Dermis microvascular lymphatic vessel endothelial cell (primary cell): ENCODE data around the gene EME2. TPM values are rescaled to one million over a fixed set of nuclear protein-coding genes. Genes with fewer than 3 reads are reported as not detected.
"Not testable (repeated sequence)": the region's sequence is repeated elsewhere in the genome, so short reads cannot be mapped to it uniquely, and the experiment has no call there.

Experiments used
- DNase-seq, 2 donors: peaks; one replicate each; pipeline versions ENCODE4 v3.0.0 to v3.0.0-alpha.2; 2010; ENCODE audit warnings: low read depth in 2 of 2
- total RNA-seq: library from RNA; depleted of rRNA; stranded (reverse); fragments of >200 nt; gene quantifications from 2 replicates; pipeline ENCODE4 v1.2.1, GENCODE V29; 2014

EME2 gene
- total RNA-seq, 1 donor from 2014 or later = 2.6 TPM

DNA sequence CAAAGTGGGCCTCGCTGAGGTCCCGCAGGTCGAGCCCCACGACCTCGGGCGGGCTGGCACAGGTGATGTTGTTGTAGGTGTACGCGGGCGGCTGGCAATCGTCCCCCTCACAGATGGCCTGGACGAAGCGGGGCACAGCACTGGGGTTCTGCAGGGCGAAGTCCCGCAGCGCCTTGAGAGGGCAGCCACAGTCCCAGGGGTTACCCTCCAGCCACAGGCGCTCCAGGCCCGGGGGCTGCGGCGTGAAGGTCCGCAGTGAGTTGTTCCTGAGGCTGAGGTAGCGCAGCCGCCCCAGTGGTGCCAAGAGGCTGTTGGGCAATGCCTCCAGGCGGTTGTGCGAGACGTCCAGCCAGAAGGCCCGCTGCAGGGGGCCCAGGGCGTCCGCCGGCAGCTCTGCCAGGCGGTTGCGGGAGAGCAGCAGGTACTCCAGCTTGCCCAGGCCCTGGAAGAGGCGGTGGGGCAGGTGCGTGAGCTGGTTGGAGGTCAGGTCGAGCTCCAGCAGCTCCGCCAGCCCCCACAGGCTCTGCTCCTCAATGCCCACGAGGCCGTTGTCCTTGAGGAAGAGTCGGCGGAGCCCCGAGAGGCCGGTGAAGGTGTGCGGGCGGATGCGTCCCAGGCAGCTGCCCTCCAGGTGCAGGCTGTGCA, 18.1 kb downstream of the EME2 start:
- DNase-seq = no peak

GRCh38 chr16:1791256-1791942, 18.8 kb downstream of the EME2 start:
- DNase-seq = no peak

DNA sequence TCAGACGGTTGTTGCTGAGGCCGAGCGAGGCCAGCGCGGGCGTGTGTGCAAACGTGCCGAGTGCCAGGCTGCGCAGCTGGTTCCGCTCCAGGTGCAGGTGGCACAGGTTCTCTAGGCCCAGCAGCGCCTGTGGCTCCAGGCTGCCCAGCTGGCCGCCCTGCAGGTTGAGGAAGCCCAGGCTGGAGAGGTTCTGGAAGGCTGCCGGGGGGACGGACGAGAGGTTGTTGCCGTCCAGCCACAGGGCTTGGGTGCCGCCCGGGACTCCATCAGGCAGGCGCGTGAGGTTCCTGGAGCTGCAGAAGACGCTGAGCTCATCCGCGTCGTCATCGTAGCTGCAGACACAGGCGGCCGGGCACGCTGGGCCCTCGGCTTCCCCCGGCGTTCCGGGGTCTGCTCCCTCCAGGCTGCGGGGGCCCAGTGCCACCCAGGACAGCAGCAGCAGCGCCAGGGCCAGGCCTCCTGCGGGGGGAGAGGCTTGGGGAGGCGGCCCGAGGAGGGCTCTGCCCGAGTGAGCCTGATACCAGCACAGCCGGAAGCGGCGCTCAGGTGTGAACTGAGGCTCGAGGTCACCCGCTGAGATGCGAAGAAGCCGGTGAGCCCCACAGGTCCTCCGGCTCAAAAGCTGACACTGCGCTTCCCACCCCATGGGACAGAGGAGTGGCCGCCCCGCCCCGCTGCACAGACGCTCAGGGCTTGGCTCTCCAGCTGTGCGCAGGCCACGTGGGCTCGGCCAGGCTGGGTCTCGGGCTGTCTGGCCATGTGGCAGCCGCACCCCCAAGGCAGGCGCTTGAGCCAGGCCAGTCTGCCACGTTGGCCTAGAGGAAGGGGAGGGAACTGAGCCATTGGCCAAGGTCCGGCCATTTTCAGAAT, 19.6 kb downstream of the EME2 start:
- DNase-seq = no peak

DNA sequence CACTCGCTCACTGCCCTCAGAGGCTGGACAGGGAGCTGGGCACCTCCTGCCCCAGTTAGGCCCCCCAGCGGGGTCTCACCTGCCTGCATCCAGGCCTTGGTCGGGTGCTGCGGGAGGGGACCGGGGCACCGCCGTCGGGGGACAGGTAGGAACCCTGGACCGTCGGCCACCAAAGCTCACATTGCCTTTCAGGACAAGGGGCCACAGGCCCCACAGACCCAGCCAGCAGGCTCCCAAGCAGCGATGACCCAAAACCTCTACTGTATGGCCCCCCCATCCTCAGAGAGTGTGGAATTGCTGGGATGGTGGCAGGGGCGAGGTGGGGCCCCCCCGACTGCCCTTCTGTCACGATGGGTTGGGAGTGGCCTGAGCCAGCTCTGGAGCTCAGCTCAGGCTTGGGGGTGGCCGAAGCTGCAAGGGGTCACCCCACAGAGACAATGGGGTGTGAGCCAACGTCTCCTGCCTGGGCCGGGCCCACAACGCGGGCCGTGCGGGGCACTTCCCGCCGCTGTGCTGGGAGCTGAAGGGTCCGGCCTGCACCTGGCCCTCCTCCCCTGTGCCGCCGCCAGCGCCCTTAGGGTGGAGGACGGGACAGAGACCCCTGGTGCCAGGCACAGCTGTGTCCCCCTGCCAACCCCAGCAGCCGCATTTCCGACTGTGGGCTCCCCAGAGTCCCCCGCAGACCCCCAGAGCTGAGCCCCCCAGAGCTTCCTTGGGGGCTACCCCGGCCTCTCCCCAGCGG, 20.4 kb downstream of the EME2 start:
- DNase-seq = no peak

DNA sequence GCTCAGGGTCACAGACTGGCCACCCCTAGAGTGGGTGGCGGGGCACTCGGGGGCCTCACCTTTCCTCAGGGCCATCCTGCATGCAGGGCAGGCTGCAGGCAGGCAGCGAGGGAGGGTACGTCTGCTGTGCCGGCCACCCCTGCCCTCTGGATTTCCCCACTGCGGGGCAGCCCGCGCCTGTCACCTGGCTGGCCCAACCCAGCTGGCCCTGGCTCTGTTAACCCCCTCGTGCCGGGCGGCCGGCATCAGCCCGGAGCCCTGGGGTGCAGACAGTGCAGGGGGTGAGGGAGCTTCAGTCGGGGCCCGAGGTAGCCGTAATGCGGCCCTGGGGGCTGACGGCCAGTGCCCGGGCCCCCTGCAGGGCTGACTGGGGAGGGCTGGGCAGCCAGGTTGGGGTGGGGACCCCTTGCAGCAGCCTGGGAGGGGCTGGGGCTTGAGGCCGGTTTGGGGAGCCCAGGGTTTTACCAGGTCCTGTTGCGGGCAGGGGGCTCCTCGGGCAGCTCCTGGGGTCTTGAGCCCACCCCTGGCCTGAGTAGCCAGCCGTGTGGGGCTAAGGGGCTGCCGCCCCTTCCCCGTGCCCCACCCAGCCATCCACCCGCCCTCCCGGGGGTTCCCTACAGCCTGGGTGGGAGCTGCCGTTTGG, 21.1 kb downstream of the EME2 start, which contains the start of gene IGFALS:
TSS of gene IGFALS (minus strand) at position 128 of the 643 bp plus-strand sequence. CDS start at position 75, 53 bp downstream.
- no peak for DNase-seq

DNA sequence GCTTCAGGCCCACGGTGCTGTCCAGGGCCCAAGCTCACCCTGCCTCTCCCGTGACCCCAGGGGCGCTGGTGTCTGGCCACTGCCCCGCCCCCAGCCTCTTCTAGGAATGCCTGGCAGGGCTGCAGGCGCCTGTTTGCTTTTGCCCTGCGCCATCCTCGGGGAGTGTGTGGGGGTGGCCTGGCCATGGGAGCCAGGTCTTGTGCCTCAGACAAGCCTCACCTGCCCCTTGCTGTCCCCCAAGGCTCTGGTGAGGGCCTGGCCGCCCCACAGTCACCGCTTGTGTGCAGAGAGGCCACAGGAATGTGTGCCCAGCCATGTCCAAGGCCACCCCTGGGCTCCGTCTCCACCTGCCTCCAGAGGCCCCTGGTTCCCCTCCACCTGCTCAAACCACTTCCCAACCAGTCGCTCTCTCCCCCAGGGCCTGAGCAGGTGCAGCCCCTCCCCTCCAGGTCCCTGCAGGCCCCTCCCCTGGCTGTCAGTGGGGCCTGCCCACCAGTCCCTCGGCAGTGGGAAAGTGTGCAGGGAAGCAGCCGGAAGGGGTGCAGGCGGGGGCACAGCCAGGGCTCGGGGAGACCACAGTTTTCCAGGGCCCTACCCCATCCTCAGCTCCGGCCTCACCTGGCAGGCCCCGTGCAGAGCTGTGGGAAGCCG, 21.7 kb downstream of the EME2 start:
- no peak for DNase-seq

- no peak for DNase-seq
These were observed 22.5 kb downstream of the EME2 start for GRCh38 chr16:1794908-1795666.

DNA sequence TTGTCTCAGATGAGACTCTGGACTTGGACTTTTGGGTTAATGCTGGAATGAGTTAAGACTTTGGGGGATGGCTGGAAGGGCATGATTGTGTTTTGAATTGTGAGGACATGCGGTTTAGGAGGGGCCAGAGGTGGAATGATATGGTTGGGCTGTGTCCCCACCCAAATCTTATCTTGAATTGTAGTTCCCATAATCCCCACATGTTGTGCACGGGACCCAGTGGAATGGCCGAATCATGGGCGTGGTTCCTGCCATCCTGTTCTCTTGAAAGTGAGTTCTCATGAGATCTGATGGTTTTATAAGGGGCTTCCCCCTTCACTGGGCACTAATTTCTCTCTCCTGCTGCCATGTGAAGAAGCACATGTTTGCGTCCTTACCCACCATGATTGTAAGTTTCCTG, 26.7 kb downstream of the EME2 start:
- DNase-seq = not testable (repeated sequence)

- DNase-seq = no peak
These were observed 28.1 kb downstream of the EME2 start for GRCh38 chr16:1800701-1801100.

DNA sequence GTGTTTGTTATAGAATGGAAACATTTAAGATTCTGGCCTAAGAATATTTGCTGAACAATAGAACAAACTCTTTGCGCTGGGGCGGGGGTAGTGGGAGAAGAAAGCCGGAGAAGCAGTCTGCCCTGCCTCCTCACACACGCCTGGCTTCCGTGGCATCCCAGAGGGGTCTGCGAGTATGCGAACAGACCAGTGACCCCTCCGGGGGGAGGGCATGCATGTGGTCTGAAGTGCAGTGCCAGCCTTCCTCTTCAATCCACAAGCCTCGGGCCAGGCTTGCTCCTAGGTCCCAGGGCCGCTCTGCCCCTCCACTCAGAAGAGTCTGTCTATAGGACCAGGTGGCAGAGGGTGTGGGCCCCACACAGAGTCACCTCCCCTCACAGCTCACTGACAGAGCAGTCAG, 35.0 kb downstream of the EME2 start:
- DNase-seq = no peak

DNA sequence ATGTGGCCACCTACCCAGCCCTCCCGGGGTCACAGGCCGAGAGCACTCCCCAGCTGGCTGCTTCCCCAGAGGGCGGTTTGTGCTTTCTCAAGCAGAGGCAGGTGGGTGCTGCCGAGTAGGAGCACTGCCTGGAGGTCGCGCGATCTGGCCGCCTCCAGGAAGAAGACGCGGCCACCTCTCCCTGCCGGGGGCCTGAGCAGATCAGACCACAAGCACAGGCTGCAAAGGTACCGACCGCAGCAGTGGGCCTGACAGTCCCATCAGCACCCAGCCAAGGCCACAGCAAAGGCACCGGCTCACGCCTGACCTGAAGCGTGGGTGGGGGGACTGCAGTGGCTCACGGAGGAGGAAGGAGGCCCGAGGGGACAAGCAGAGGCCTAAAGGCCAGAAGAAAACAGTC, 36.1 kb downstream of the EME2 start:
- DNase-seq = no peak

DNA sequence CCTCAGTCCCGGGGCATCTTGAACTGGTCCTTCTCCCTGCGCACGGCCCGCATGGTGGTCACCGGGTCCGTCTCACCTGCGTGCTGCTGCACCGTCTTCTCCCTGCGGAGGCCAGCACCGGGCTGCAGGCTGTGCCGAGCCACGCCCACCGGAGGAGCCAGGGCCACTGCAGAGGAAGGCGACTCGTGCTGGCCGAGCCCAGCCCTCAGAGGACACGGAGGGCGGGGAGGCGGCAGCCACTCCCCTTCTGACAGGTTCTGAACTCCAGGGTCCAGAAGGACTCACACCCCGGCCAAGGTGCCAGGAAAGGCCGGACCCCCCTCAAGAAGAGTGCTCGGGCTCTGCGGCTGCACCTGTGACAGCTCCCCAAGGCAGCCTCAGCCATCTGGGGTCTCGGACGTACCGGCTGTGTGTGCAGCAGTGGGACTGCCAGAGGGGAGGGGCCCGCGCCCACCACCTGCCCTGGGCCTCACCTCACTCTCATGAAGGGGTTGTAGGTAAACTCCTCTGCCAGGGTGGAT, 36.7 kb downstream of the EME2 start:
- no peak for DNase-seq

DNA sequence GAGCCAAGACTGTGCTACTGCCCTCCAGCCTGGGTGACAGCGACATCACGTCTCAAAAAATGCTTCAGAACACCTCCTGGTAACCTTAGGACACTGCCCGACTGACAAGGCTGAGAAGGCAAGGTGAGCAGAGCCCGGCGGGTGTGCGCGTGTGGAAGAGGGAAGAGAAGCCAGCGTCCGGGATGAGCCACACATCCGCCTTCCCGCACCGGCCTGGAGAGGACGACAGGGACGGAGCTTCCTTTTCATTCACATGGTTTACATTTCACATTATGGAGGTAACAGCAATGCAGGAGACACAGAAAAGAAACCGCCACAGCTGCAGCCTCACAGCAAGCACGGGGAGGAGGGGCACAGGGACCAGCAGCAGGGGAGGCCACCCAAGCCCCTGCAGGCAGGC, 37.5 kb downstream of the EME2 start:
- no peak for DNase-seq

DNA sequence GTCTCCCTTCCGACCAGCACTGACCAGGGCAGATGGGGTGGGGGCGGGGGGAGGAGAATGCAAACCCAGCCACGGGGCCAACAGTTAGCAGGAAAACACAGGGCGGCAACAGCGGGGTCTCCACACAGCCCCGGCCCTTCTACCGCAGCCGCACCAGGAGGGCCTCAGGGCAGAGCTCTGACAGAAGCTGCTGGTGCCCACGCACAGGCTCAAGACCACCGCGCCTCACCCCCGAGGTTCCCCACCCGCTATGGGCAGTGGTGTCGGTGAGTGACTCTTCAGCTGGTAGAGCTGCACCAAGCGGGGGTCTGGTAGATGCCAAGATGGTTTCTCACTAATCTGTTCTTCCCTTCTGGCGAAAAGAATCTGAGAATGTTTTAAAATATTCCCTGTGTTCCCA, 37.9 kb downstream of the EME2 start:
- DNase-seq = no peak

DNA sequence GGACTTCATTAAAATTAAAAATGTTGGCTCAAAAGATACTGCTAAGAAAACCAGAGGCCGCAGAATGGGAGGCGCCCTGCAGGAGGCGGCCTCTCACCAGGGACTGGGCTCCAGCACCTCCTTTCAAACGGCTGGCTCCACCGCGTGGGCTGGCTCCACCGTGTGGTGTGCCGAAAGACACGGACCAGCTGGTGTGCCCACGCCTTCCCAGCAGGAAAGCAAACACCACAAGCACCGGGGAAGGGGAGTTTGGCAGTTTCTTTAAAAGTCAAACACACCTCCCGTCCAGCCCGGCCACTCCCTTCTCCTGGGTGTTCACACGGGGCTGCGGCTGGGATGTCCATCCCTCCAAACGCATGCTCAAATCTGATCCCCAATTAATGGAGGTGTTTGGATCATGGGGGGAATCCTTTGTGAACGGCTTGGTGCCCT, 40.1 kb downstream of the EME2 start:
- DNase-seq = peak; percentile 45 to 79

DNA sequence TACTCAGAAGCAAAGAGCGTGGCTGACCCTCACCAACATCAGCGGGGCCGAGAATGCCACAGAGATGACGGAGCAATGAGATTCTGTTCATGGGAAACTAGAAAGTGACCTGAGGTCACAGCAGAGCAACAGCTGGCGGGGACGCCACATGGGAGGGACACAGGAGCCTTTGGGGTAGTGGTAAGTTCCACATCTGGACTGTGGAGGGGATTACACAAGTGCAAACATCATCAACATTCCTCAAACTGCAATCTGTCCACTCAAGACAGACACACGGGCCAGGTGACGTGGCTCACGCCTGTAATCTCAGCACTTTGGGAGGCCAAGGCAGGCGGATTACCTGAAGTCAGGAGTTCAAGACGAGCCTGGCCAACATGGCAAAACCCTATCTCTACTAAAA, 42.9 kb downstream of the EME2 start:
- DNase-seq = no peak

DNA sequence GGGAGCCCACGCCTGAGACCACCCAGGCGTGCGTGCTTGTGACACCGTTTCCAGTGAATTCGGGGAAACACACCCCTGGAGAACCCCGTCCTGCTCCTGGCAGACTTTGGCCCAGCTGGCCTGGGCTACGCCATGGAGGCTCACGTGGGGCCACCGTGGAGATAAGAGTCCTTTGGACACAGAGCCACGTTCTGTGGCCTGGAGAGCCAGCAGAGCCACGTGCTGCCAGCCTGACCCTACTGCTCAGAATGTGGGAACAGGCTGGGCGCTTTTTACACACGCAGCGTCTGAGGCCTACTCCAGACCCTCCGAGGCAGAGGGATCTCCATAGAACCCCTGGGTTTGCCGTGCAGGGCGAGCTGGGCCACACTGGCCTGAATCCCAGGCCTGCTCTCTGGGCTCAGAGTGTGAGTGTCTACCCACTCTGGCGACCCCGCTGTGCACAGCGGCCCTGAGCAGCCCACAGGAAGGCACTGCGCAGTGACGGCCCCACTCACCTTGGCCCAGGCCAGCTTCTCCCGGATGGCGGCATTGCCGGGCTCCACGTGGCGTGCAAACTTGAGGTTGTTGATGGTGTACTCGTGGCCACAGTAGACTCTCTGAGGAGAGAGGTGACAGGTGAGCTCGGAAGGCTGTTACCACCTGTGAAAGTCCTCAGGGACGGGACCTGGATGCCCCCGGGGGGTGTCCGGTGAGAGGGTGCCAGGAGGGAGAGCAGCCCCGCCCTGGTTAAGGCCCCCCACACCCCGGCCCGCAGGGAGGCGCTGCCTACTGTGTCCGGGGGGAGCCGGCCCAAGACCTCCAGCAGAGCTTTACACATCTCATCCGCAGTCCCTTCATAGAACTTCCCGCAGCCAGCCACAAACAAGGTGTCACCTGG, 44.0 kb downstream of the EME2 start:
- DNase-seq = no peak

GRCh38 chr16:1817276-1817589, 44.6 kb downstream of the EME2 start:
- no peak for DNase-seq

DNA sequence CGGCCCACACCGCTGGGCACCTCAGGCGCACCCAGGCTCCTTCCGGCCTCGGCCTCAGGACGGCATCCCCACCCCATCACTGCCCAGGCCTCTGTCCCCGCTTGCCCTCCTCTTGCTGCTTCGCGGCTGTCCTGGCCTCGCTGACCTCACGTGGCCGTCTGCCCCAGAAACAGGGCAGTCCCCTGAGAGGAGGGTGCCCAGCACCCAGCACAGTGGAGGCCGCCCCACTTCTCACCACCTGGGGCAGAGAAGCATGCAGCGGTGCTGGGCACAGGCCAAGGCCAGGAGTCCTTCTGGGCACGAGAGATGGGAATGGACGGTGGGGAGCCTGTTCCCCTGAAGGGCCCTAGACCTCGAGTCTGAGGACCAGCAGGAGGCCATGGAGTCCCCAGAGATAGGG, 45.1 kb downstream of the EME2 start:
- DNase-seq = no peak
